ENCODE data around the gene LCN12.

The LCN12 gene

GRCh38 chr9:136977223-136977622, 25.1 kb downstream of the LCN12 start, which contains the start of gene PTGDS:
PTGDS (plus strand) TSS chr9:136977504; CDS start chr9:136977579, 75 bp downstream.
- H3K4me3 ChIP-seq (ENCODE audit: low read depth, low read length): no peak within 1 kb of the TSS

GRCh38 chr9:136977649-136978072, 25.6 kb downstream of the LCN12 start:
- no peak overlapping the region for H3K4me3 ChIP-seq (ENCODE audit: low read depth, low read length)
- no peak for TF ChIP-seq CTCF (IDR thresholded peaks at IDR 0.05; ENCODE audit: borderline replicate concordance, insufficient read depth, low read depth, low read length)

More at GRCh38 chr9:136977223-136977622, 25.1 kb downstream of the LCN12 start, which contains the start of gene PTGDS:
- no peak for TF ChIP-seq CTCF (IDR thresholded peaks at IDR 0.05; ENCODE audit: borderline replicate concordance, insufficient read depth, low read depth, low read length)

- H3K4me3 ChIP-seq (ENCODE audit: low read depth, low read length): no peak overlapping the region
These were observed 26.2 kb downstream of the LCN12 start for GRCh38 chr9:136978073-136978864.

GRCh38 chr9:136978865-136979544, 26.9 kb downstream of the LCN12 start:
- TF ChIP-seq CTCF (IDR thresholded peaks at IDR 0.05; ENCODE audit: borderline replicate concordance, insufficient read depth, low read depth, low read length): no peak
- no peak overlapping the region for H3K4me3 ChIP-seq (ENCODE audit: low read depth, low read length)

More at GRCh38 chr9:136978073-136978864, 26.2 kb downstream of the LCN12 start:
- TF ChIP-seq CTCF (IDR thresholded peaks at IDR 0.05; ENCODE audit: borderline replicate concordance, insufficient read depth, low read depth, low read length): no peak

- H3K4me3 ChIP-seq (ENCODE audit: low read depth, low read length): no peak overlapping the region
- TF ChIP-seq CTCF (IDR thresholded peaks at IDR 0.05; ENCODE audit: borderline replicate concordance, insufficient read depth, low read depth, low read length): no peak
These were observed 27.9 kb downstream of the LCN12 start for GRCh38 chr9:136979769-136980587.

- TF ChIP-seq CTCF (IDR thresholded peaks at IDR 0.05; ENCODE audit: borderline replicate concordance, insufficient read depth, low read depth, low read length): no peak
- no peak overlapping the region for H3K4me3 ChIP-seq (ENCODE audit: low read depth, low read length)
These were observed 28.8 kb downstream of the LCN12 start for GRCh38 chr9:136980669-136981478.

All from GM12875 (cell line).